Neural progenitor cell (in vitro differentiated cells): ENCODE results near the gene RRAS. TPM values are rescaled to one million over a fixed set of nuclear protein-coding genes. Genes with fewer than 3 reads are reported as not detected.
A peak's percentile ranks its signal among the peaks of the same experiment; 100 is the strongest.

Experiments used
- DNase-seq: peaks from one replicate; pipeline ENCODE4 v3.0.0-alpha.2; 2016; ENCODE audit warnings: low spot score
- H2AFZ ChIP-seq: fragments of 200-600 bp; sonication (generic); replicated peaks from 2 replicates; pipeline ENCODE4 v1.6.1; 2016; ENCODE audit warnings: antibody characterized with exemption
- H3F3A ChIP-seq: fragments of 200-600 bp; sonication (generic); 2 replicates; pipeline ENCODE4 v1.6.1; 2016; ENCODE audit warnings: antibody characterized with exemption, low read depth
- H3K27ac ChIP-seq: fragments of 200-600 bp; sonication (generic); 2 replicates; pipeline ENCODE4 v1.5.1; 2016; ENCODE audit warnings: mild to moderate bottlenecking
- H3K27me3 ChIP-seq: fragments of 200-600 bp; sonication (generic); 2 replicates; pipeline ENCODE4 v1.6.1; 2016; ENCODE audit warnings: mild to moderate bottlenecking, moderate library complexity
- H3K36me3 ChIP-seq: fragments of 200-600 bp; sonication (generic); 2 replicates; pipeline ENCODE4 v1.5.1; 2016
- H3K4me1 ChIP-seq: fragments of 200-600 bp; sonication (generic); 2 replicates; pipeline ENCODE4 v1.6.1; 2016; ENCODE audit warnings: mixed run types
- H3K4me2 ChIP-seq: fragments of 200-600 bp; sonication (generic); 2 replicates; pipeline ENCODE4 v1.6.1; 2016
- H3K4me3 ChIP-seq: fragments of 200-600 bp; sonication (generic); 2 replicates; pipeline ENCODE4 v1.5.1; 2016
- H3K79me2 ChIP-seq: fragments of 200-600 bp; sonication (generic); 2 replicates; pipeline ENCODE4 v1.6.1; 2016; ENCODE audit warnings: low read depth
- H3K9ac ChIP-seq: fragments of 200-600 bp; sonication (generic); 2 replicates; pipeline ENCODE4 v1.6.1; 2016
- H3K9me3 ChIP-seq: fragments of 200-600 bp; sonication (generic); 2 replicates; pipeline ENCODE4 v1.5.1; 2016; ENCODE audit warnings: low read depth
- H4K20me1 ChIP-seq: fragments of 200-600 bp; sonication (generic); 2 replicates; pipeline ENCODE4 v1.6.1; 2016; ENCODE audit warnings: low read depth
- H3K27ac Mint-ChIP-seq: 3 replicates; pipeline ENCODE4 v1.8.0; 2021; ENCODE audit warnings: mixed read lengths
- H3K27me3 Mint-ChIP-seq: 2 replicates; pipeline ENCODE4 v1.8.0; 2022; ENCODE audit warnings: low read depth, mild to moderate bottlenecking, inconsistent platforms, moderate library complexity, mixed read lengths; ENCODE audit not compliant: insufficient read depth
- H3K36me3 Mint-ChIP-seq: 3 replicates; pipeline ENCODE4 v1.8.0; 2021; ENCODE audit warnings: mixed read lengths
- H3K4me1 Mint-ChIP-seq: 3 replicates; pipeline ENCODE4 v1.8.0; 2021; ENCODE audit warnings: mixed read lengths
- H3K4me3 Mint-ChIP-seq: 3 replicates; pipeline ENCODE4 v1.8.0; 2021; ENCODE audit warnings: mild to moderate bottlenecking, moderate library complexity, mixed read lengths
- H3K9me3 Mint-ChIP-seq: 3 replicates; pipeline ENCODE4 v1.8.0; 2020; ENCODE audit warnings: mixed read lengths
- EZH2 ChIP-seq: fragments of 200-600 bp; sonication (generic); IDR thresholded peaks from 2 replicates; pipeline ENCODE4 v1.6.1; 2017; ENCODE audit warnings: antibody characterized with exemption, mild to moderate bottlenecking, moderate library complexity
- EZH2phosphoT487 ChIP-seq: fragments of 200-600 bp; sonication (generic); IDR thresholded peaks from 2 replicates; pipeline ENCODE4 v1.6.1; 2017; ENCODE audit warnings: antibody characterized with exemption
- total RNA-seq: library from RNA; depleted of rRNA; stranded (reverse); fragments of >200 nt; gene quantifications from 2 replicates; pipeline ENCODE4 v1.2.3, GENCODE V29; 2015; ENCODE audit warnings: low replicate concordance
- TF ChIP-seq, protein P1 (sequence below): fragments of 200-600 bp; sonication (generic); IDR thresholded peaks from 2 replicates; pipeline ENCODE4 v1.5.1; 2017; ENCODE audit warnings: antibody characterized with exemption, mild to moderate bottlenecking

RRAS gene
- total RNA-seq, 1 donor from 2014 or later: 9.6 TPM

DNA sequence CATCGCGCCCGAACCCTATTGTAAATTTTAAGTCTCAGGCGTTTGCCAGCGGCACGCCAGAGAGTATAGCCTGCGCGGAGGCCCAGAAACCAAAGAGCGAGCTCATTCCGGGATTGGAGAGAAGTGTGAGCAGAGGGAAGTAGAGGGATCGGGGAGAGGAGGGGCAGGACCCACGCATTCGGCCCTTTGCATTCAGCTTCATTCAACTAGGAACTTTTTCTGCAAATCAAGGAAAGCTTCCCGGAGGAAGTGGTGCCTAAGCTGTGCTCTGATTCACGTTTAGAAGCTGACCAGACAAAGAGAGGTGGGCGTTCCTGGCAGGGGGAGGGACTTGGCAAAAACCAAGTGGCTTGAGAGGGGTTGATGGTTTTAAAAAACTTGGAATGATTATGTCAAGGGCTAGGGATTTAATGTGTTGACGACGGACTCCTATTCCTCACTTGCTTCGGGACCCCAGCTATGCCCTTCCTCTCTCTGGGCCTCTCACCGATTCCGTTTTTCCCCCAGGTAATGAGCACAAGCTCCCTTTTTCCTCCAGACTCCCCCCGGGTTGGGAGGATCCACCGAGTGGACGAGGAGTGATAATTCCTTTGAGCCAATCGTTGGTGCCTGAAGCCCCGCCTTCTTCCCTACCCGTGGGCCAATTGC is 36.3 kb upstream of the RRAS start:
- Mint-ChIP-seq H3K4me3 (peak overlapping the region; percentile 97), H3K27ac (peak overlapping the region; percentile 100), H3K4me1 (peaks cover 38% of the 10 kb centered on the region), H3K27me3 (peaks cover 6% of the 10 kb centered on the region), H3K9me3 (no peaks in the 10 kb centered on the region), H3K36me3 (peaks cover 6% of the 10 kb centered on the region)
- peak overlapping the region; percentile 100 for H3K27ac ChIP-seq
- no peaks in the 10 kb centered on the region for H3K9me3 ChIP-seq
- peak overlapping the region; percentile 92 for H2AFZ ChIP-seq
- H4K20me1 ChIP-seq: peaks cover 38% of the 10 kb centered on the region
- no peaks in the 10 kb centered on the region for H3K27me3 ChIP-seq
- H3K79me2 ChIP-seq: peaks cover 42% of the 10 kb centered on the region
- H3F3A ChIP-seq: peaks cover 76% of the 10 kb centered on the region
- H3K4me2 ChIP-seq: peak overlapping the region; percentile 77
- peaks cover 22% of the 10 kb centered on the region for H3K4me1 ChIP-seq
- peaks cover 4% of the 10 kb centered on the region for H3K36me3 ChIP-seq
- peak overlapping the region; percentile 96 for H3K9ac ChIP-seq
- peak; percentile 96 for DNase-seq
- TF ChIP-seq EZH2: no peak
- TF ChIP-seq EZH2phosphoT487: no peak
- TF ChIP-seq, protein P1, sequence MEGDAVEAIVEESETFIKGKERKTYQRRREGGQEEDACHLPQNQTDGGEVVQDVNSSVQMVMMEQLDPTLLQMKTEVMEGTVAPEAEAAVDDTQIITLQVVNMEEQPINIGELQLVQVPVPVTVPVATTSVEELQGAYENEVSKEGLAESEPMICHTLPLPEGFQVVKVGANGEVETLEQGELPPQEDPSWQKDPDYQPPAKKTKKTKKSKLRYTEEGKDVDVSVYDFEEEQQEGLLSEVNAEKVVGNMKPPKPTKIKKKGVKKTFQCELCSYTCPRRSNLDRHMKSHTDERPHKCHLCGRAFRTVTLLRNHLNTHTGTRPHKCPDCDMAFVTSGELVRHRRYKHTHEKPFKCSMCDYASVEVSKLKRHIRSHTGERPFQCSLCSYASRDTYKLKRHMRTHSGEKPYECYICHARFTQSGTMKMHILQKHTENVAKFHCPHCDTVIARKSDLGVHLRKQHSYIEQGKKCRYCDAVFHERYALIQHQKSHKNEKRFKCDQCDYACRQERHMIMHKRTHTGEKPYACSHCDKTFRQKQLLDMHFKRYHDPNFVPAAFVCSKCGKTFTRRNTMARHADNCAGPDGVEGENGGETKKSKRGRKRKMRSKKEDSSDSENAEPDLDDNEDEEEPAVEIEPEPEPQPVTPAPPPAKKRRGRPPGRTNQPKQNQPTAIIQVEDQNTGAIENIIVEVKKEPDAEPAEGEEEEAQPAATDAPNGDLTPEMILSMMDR: no peak
- peak overlapping the region; percentile 88 for H3K4me3 ChIP-seq

DNA sequence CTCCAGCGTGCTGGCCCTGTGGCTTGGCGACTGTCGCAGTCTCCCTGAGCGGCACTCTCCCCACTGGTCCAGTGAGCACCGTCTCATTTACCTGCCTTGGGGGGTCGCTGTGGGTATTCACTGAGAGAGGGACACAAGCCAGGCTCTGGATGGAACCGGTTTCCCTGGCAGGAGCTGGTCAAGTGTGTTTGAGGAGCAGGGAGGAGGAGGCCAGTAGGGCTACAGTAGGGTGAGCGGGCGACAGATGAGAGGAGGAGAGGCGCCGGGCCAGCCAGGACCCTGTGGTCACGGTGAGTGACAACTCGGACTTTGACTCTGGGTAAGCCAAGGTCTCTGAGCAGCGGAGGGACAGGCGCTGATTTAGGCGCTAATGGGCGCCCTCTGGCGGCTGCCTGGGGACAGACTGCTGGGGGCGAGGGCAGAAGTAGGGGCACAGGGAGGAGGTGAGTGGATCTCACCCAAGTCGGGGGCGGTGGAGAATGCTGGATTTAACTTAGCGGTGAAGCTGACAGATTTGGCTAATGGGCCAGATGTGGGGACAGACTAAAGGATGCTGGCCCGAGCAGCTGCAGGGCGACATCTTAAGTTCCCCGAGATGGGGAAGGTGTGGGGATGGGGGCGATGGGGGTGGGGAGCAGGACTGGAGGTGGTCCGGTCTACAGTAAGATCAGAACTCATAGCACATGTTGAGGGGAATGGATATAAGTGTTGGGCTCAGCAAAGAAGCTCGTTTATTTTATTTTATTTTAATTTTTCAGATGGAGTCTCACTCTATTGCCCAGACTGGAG is 32.4 kb upstream of the RRAS start:
- Histone ChIP-seq H4K20me1 (peaks cover 7% of the 10 kb centered on the region), H3K79me2 (peaks cover 8% of the 10 kb centered on the region), H3K9me3 (no peaks in the 10 kb centered on the region), H3F3A (peaks cover 48% of the 10 kb centered on the region), H3K27me3 (no peaks in the 10 kb centered on the region), H3K27ac (no peak overlapping the region), H3K4me1 (no peaks in the 10 kb centered on the region), H2AFZ (peak overlapping the region; percentile 10), H3K4me3 (peak overlapping the region; percentile 33), H3K36me3 (no peaks in the 10 kb centered on the region), H3K4me2 (peak overlapping the region; percentile 66), H3K9ac (no peak overlapping the region)
- peak; percentile 92 for DNase-seq
- Mint-ChIP-seq H3K36me3 (peaks cover 12% of the 10 kb centered on the region), H3K27me3 (peaks cover 4% of the 10 kb centered on the region), H3K4me1 (peaks cover 21% of the 10 kb centered on the region), H3K27ac (peak overlapping the region; percentile 30), H3K9me3 (no peaks in the 10 kb centered on the region), H3K4me3 (peak overlapping the region; percentile 61)
- TF ChIP-seq EZH2: no peak
- TF ChIP-seq, protein P1: peak; percentile 97

DNA sequence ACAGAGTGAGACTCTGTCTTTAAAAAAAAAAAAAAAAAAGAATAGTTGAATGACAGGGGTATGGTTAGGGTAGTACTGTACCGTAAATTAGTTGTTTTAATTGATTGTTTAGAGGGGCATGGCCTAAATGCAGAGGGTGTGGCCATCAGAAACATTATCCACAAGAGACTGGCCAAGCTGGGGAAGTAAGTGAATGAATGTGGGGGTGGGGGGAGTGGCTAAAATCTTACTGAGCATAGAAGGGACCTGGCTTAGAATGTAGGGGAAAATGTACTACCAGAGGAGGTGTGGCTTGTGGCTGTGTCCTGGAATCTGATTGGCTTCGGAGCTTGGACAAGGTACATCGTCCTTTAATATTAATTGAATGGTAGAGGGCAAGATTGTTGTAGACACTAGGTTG is 29.6 kb upstream of the RRAS start:
- Mint-ChIP-seq H3K27ac (no peak overlapping the region), H3K4me3 (peak overlapping the region; percentile 9), H3K27me3 (no peaks in the 10 kb centered on the region), H3K4me1 (peaks cover 24% of the 10 kb centered on the region), H3K36me3 (peaks cover 13% of the 10 kb centered on the region), H3K9me3 (no peaks in the 10 kb centered on the region)
- peaks cover 32% of the 10 kb centered on the region for H3K79me2 ChIP-seq
- peaks cover 39% of the 10 kb centered on the region for H3F3A ChIP-seq
- H3K27me3 ChIP-seq: no peaks in the 10 kb centered on the region
- H3K4me2 ChIP-seq: no peak overlapping the region
- no peak overlapping the region for H3K9ac ChIP-seq
- H3K4me1 ChIP-seq: peaks cover 7% of the 10 kb centered on the region
- H4K20me1 ChIP-seq: peaks cover 7% of the 10 kb centered on the region
- H3K36me3 ChIP-seq: no peaks in the 10 kb centered on the region
- no peak overlapping the region for H3K27ac ChIP-seq
- TF ChIP-seq, protein P1: no peak
- TF ChIP-seq EZH2 (no peak), EZH2phosphoT487 (no peak)
- no peak overlapping the region for H3K4me3 ChIP-seq
- H3K9me3 ChIP-seq: no peaks in the 10 kb centered on the region
- DNase-seq: no peak
- no peak overlapping the region for H2AFZ ChIP-seq
